H1 (cell line): ENCODE data around the gene SCN4A. TPM values are rescaled to one million over a fixed set of nuclear protein-coding genes. Genes with fewer than 3 reads are reported as not detected.

Source experiments
- CTCF ChIA-PET: fragments of 300-600 bp; sonication (Branson Sonifier 250); formaldehyde crosslinking; loops from one replicate; lab custom pipeline; 2021; ENCODE audit not compliant: partially characterized antibody; lab: Charles Lee
- POLR2A ChIA-PET: fragments of 300-600 bp; sonication (Branson Sonifier 250); formaldehyde crosslinking; loops from one replicate; lab custom pipeline; 2021; ENCODE audit warnings: inconsistent platforms; ENCODE audit not compliant: partially characterized antibody; lab: Charles Lee
- DNase-seq, 2 experiments: peaks; one replicate each; pipeline versions ENCODE4 v3.0.0 to v3.0.0-alpha.2; 2010 to 2022; ENCODE audit warnings: low spot score in 2 of 2, low read depth in 1 of 2, mixed read lengths in 1 of 2
- FAIRE-seq: peaks from 2 replicates; lab custom pipeline; 2011; peaks lifted over from hg19 to GRCh38; lab: Jason Lieb, UNC
- H2AFZ ChIP-seq: 2 replicates; pipeline ENCODE4 v1.8.1; 2012; ENCODE audit warnings: low read length, inconsistent platforms
- H2AK5ac ChIP-seq: 2 replicates; pipeline ENCODE4 v1.6.1; 2013; ENCODE audit warnings: low read depth, low read length
- H2BK120ac ChIP-seq: replicated peaks from 2 replicates; pipeline ENCODE3; 2013; ENCODE audit warnings: low read depth, low read length, inconsistent platforms
- H2BK12ac ChIP-seq: 2 replicates; pipeline ENCODE4 v1.6.1; 2013; ENCODE audit warnings: low read depth, low read length
- H2BK15ac ChIP-seq: 2 replicates; pipeline ENCODE4 v1.6.1; 2013; ENCODE audit warnings: low read length
- H2BK20ac ChIP-seq: 2 replicates; pipeline ENCODE4 v1.6.1; 2013; ENCODE audit warnings: low read length
- H2BK5ac ChIP-seq: 2 replicates; pipeline ENCODE4 v1.6.1; 2013; ENCODE audit warnings: low read depth, low read length
- H3K14ac ChIP-seq: 2 replicates; pipeline ENCODE4 v1.6.1; 2013; ENCODE audit warnings: inconsistent platforms; ENCODE audit not compliant: insufficient read length
- H3K18ac ChIP-seq: 2 replicates; pipeline ENCODE4 v1.6.1; 2013; ENCODE audit warnings: low read length; ENCODE audit errors: extremely low read depth
- H3K23ac ChIP-seq: 2 replicates; pipeline ENCODE4 v1.6.1; 2013; ENCODE audit warnings: inconsistent platforms; ENCODE audit not compliant: insufficient read length
- H3K23me2 ChIP-seq: 2 replicates; pipeline ENCODE4 v1.6.1; 2013; ENCODE audit warnings: low read depth, low read length
- H3K27ac ChIP-seq: 2 replicates; pipeline ENCODE4 v1.6.1; 2011; ENCODE audit warnings: low read depth, low read length, inconsistent platforms
- H3K27me3 ChIP-seq, 4 experiments: replicated peaks in 1 of 4; 1 replicate in 1 of 4; 2 replicates in 3 of 4; pipeline versions ENCODE4 v1.6.1 to v1.8.1; 2011 to 2013; ENCODE audit warnings: low read length in 3 of 4, mild to moderate bottlenecking in 3 of 4, inconsistent platforms in 2 of 4, mixed read lengths in 2 of 4, moderate library complexity in 1 of 4; ENCODE audit not compliant: control insufficient read depth in 3 of 4, insufficient read depth in 3 of 4; ENCODE audit errors: extremely low read depth in 1 of 4
- H3K36me3 ChIP-seq, 4 experiments: 2 replicates each; pipeline versions ENCODE4 v1.6.1 to v1.8.1; 2011 to 2013; ENCODE audit warnings: mild to moderate bottlenecking in 4 of 4, low read length in 3 of 4, moderate library complexity in 2 of 4, control low read depth in 1 of 4, inconsistent platforms in 1 of 4; ENCODE audit not compliant: insufficient read depth in 4 of 4, control insufficient read depth in 2 of 4
- H3K4ac ChIP-seq: replicated peaks from 2 replicates; pipeline ENCODE3; 2013; ENCODE audit warnings: low read length, low read depth, mixed read lengths, inconsistent platforms; ENCODE audit not compliant: insufficient read length
- H3K4me1 ChIP-seq, 4 experiments: replicated peaks in 1 of 4; 1 replicate in 1 of 4; 2 replicates in 3 of 4; pipeline versions ENCODE4 v1.6.1 to v1.8.1; 2011 to 2013; ENCODE audit warnings: low read length in 3 of 4, inconsistent platforms in 2 of 4, mixed read lengths in 1 of 4; ENCODE audit not compliant: insufficient read depth in 4 of 4, control insufficient read depth in 3 of 4
- H3K4me2 ChIP-seq, 2 experiments: 2 replicates each; pipeline versions ENCODE4 v1.6.1 to v1.8.1; 2011 to 2013; ENCODE audit warnings: low read depth in 2 of 2, low read length in 2 of 2, control low read depth in 1 of 2, inconsistent platforms in 1 of 2, mild to moderate bottlenecking in 1 of 2; ENCODE audit not compliant: insufficient read depth in 1 of 2
- H3K4me3 ChIP-seq, 4 experiments: fragments of 200-600, 300-600 bp in 1 of 4; sonication (generic), shearing (Covaris generic), sonication (Bioruptor Twin) in 1 of 4; 2 replicates each; pipeline versions ENCODE4 v1.5.1 to v1.8.1; 2011 to 2016; ENCODE audit warnings: low read length in 4 of 4, low read depth in 3 of 4, control low read depth in 2 of 4, inconsistent platforms in 2 of 4, mild to moderate bottlenecking in 2 of 4, mixed read lengths in 1 of 4, moderate library complexity in 1 of 4; ENCODE audit not compliant: insufficient read depth in 2 of 4; ENCODE audit errors: extremely low read depth in 1 of 4
- H3K56ac ChIP-seq: replicated peaks from 2 replicates; pipeline ENCODE3; 2013; ENCODE audit warnings: low read depth, mild to moderate bottlenecking, mixed read lengths, low read length, inconsistent platforms; ENCODE audit not compliant: insufficient read length
- H3K79me1 ChIP-seq: 2 replicates; pipeline ENCODE4 v1.6.1; 2013; ENCODE audit warnings: low read depth, low read length, control low read depth
- H3K79me2 ChIP-seq, 2 experiments: 2 replicates each; pipeline versions ENCODE4 v1.6.1 to v1.8.1; 2012 to 2013; ENCODE audit warnings: low read length in 2 of 2, mild to moderate bottlenecking in 2 of 2, inconsistent platforms in 1 of 2; ENCODE audit not compliant: insufficient read depth in 2 of 2, control insufficient read depth in 1 of 2
- H3K9ac ChIP-seq, 4 experiments: replicated peaks in 1 of 4; 1 replicate in 1 of 4; 2 replicates in 3 of 4; pipeline versions ENCODE4 v1.6.1 to v1.8.1; 2011 to 2013; ENCODE audit warnings: low read depth in 3 of 4, low read length in 3 of 4, control low read depth in 2 of 4, mild to moderate bottlenecking in 2 of 4, moderate library complexity in 2 of 4, inconsistent platforms in 1 of 4; ENCODE audit errors: extremely low read depth in 1 of 4
- H3K9me3 ChIP-seq, 2 experiments: 2 replicates each; pipeline versions ENCODE4 v1.6.1 to v1.8.1; 2012 to 2013; ENCODE audit warnings: mild to moderate bottlenecking in 2 of 2, moderate library complexity in 2 of 2, control low read depth in 1 of 2, inconsistent platforms in 1 of 2, low read depth in 1 of 2, low read length in 1 of 2, mixed read lengths in 1 of 2; ENCODE audit not compliant: insufficient read depth in 2 of 2
- H4K20me1 ChIP-seq, 2 experiments: replicated peaks in 1 of 2; 2 replicates each; pipeline versions ENCODE3 to v1.8.1; 2011 to 2013; ENCODE audit warnings: inconsistent platforms in 2 of 2, low read length in 2 of 2, mild to moderate bottlenecking in 1 of 2; ENCODE audit not compliant: insufficient read depth in 2 of 2, control insufficient read depth in 1 of 2
- H4K5ac ChIP-seq: 2 replicates; pipeline ENCODE4 v1.6.1; 2013; ENCODE audit warnings: low read length, low read depth, mixed read lengths, inconsistent platforms; ENCODE audit not compliant: insufficient read length
- H4K8ac ChIP-seq: 2 replicates; pipeline ENCODE4 v1.8.0; 2013; ENCODE audit warnings: mild to moderate bottlenecking, moderate library complexity, low read length, inconsistent platforms; ENCODE audit not compliant: insufficient read depth; ENCODE audit errors: extremely low read depth
- H4K91ac ChIP-seq: replicated peaks from 2 replicates; pipeline ENCODE3; 2013; ENCODE audit warnings: low read length, mixed read lengths, inconsistent platforms; ENCODE audit not compliant: insufficient read length
- CTCF ChIP-seq, 3 experiments: IDR thresholded peaks; 1 replicate in 2 of 3; 2 replicates in 1 of 3; pipeline versions ENCODE4 v1.5.1 to v1.6.1; 2011; ENCODE audit warnings: low read length in 3 of 3, mild to moderate bottlenecking in 3 of 3, inconsistent platforms in 2 of 3, low read depth in 1 of 3, moderate library complexity in 1 of 3; ENCODE audit not compliant: insufficient read depth in 1 of 3; ENCODE audit errors: control extremely low read depth in 1 of 3
- GABPA ChIP-seq: IDR thresholded peaks from 2 replicates; pipeline ENCODE4 v1.6.1; 2011; ENCODE audit warnings: mild to moderate bottlenecking, low read length, moderate library complexity, borderline replicate concordance; ENCODE audit not compliant: insufficient read depth
- TCF12 ChIP-seq: IDR thresholded peaks from 2 replicates; pipeline ENCODE4 v1.6.1; 2011; ENCODE audit warnings: low read depth, mild to moderate bottlenecking, low read length
- WGBS, 2 experiments: shearing (Covaris generic) in 1 of 2; methylation state at CpG; one replicate each; pipeline versions ENCODE4 v1.1.6 to v1.1.7; 2013 to 2015; ENCODE audit warnings: low lambda C conversion rate in 2 of 2, mixed read lengths in 2 of 2, inconsistent platforms in 1 of 2, low coverage in 1 of 2, missing lambda C conversion rate in 1 of 2; ENCODE audit not compliant: insufficient replicate concordance in 2 of 2, insufficient coverage in 1 of 2, insufficient read length in 1 of 2; ENCODE audit errors: extremely low coverage in 1 of 2, missing lambda C conversion rate in 1 of 2; 5-methylcytosine and 5-hydroxymethylcytosine counted together
- polyA plus RNA-seq, 7 experiments: library from polyadenylated mRNA; depleted of rRNA in 3 of 7; stranded (reverse) in 5 of 7; unstranded in 2 of 7; fragments of >200 nt in 5 of 7; fragments of 200-250 nt in 2 of 7; gene quantifications; 1 replicate in 5 of 7; 2 replicates in 1 of 7; 4 replicates in 1 of 7; pipeline versions ENCODE4 v1.2.1 to v1.2.3, GENCODE V29; 2011 to 2013; ENCODE audit warnings: missing spikeins in 2 of 7, mixed read lengths in 2 of 7
- total RNA-seq: library from RNA; stranded (reverse); fragmentation: NEBNext Ultra II Directional; extraction: Animal tissue kit (Norgen Biotek cat#: 25700); gene quantifications from 2 replicates; pipeline ENCODE4 v1.2.1, GENCODE V29; 2021

Gene SCN4A
- total and polyA plus RNA-seq, 2 of the 8 experiments (the other 6 are each of a cell fraction or from before 2014, with no cell fraction given), result 5.0 to 8.5 TPM

- Histone ChIP-seq H3K36me3 (no peaks in the 10 kb centered on the region), H3K18ac (no peak overlapping the region), H3K23ac (no peak overlapping the region), H2BK5ac (no peak overlapping the region), H4K20me1 (no peaks in the 10 kb centered on the region), H3K27me3 (no peaks in the 10 kb centered on the region; a peak in 1 of 7 replicates), H3K9ac (no peak overlapping the region), H3K14ac (no peak overlapping the region), H3K4ac (no peak overlapping the region), H3K27ac (no peak overlapping the region), H2BK20ac (no peak overlapping the region), H3K23me2 (no peaks in the 10 kb centered on the region), H3K79me1 (no peaks in the 10 kb centered on the region), H2BK12ac (no peak overlapping the region), H3K79me2 (no peaks in the 10 kb centered on the region), H4K8ac (no peak overlapping the region), H2AFZ (no peak overlapping the region), H2AK5ac (no peak overlapping the region), H3K4me1 (peaks cover 0 to 7% (median under 1%) of the 10 kb centered on the region in 4 experiments; a peak in 4 of 7 replicates), H4K5ac (no peak overlapping the region), H3K9me3 (0 out of 4 replicates have a peak, but pooled peaks cover 4% of the 10 kb centered on the region in 2 experiments), H3K4me2 (no peak overlapping the region), H3K56ac (no peak overlapping the region), H2BK120ac (no peak overlapping the region), H3K4me3 (no peak overlapping the region), H4K91ac (no peak overlapping the region), H2BK15ac (no peak overlapping the region)
- 88% methylated on average over 13 of the region's 13 CpGs; no CpG with 5 or more reads in 1 of the 2 experiments for WGBS, 2 experiments
- no peak for FAIRE-seq
- DNase-seq, result no peak
- POLR2A ChIA-PET, result interaction anchor here (0.6 to 1.5 kb wide), 3 partner anchors 11 to 527 kb away, joined by 3 to 4 read pairs (median 3); no protein-coding TSS in a partner anchor
- CTCF ChIA-PET, result interaction anchor here (0.5 to 18.4 kb wide), 14 partner anchors 8 to 258 kb away, joined by 3 to 219 read pairs (median 4); partner anchors contain the start of gene GH1
- no peak for TF ChIP-seq TCF12
- no peak for TF ChIP-seq CTCF (IDR thresholded peaks at IDR 0.05; ENCODE audit: control extremely low read depth in 1 of 3, insufficient read depth in 1 of 3, low read depth in 1 of 3, low read length in 3 of 3)
- no peak for TF ChIP-seq GABPA
Measured at GRCh38 chr17:63978272-63979200, 5.8 kb upstream of the SCN4A start.
